Measurements from ENCODE around the gene PCYT2.

PCYT2 gene

DNA sequence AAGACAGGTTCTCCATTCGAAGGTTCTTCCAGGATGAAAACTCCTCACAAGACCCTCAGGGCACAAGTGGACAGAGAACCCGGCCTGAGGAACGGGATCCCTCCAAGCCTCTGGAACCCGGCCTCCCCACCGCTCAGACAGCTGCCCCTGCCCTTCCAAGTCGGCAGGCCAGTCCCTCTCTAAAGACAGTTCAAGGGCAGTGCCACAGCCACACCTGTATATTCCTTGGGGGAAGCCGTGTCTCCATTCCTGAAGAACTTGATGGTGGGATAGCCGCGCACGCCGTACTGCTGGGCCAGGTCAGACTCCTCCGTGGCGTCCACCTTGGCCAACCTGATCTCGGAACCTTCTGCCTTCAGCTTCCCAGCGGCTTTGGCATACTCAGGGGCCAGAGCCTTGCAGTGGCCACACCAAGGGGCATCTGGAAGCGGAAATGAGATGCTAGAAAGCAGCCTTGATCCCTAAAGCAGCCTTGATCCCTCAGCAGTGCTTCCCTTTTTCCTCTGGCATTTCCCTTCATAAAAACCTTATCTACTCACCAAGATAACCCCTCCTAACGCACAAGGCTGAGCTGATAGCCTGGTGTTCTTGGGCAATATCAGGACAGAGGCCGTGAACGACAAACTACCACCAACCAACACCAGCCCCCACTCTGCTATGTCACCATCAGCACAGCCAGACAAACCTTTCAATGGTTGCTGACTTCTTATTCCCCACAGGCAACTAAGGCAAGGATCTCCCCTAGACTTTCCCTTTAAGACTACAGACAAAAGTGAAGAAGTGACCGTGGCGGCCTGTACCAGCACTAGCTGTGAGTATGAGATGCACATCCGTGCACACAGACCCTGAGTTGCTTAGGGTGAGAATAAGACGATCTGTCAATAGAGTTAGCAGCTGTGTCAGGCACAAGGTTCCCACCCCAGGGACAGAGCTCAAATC, 52.0 kb downstream of the PCYT2 start:
- DNase-seq (ENCODE audit: low spot score): no peak

DNA sequence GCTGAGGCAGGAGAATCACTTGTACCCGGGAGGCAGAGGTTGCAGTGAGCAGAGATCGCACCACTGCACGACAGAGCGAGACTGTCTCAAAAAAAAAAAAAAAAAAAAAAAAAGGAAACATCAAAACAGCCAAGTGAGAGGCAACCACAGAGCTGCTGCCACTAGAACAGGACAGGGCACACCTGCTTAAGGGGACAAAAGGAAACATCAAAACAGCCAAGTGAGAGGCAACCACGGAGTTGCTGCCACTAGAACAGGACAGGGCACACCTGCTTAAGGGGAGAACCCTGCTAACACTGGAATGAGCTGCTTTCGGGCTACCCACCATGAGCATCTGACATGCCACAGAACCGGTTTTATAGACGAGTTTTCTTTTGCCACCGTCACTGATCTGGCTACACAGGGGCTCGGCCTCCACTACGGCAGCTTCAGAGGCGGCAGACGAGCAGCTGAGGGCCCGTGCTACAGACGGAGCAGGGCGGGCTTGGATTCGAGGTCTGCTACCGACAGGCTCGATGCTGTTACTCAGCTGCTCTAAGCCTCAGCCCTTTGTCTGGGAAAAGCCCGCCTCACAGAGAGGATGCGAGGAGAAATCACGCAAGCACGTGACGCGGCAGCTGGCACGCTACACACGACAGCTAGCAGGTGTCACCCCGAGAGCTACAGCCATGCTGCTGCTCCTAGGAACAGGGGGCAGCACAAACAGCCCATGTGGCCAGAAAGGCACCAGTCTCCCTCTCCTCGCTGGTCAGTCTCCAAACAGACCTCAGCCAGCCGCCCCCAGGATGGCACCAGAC, 52.8 kb downstream of the PCYT2 start:
- DNase-seq (ENCODE audit: low spot score): no peak

DNA sequence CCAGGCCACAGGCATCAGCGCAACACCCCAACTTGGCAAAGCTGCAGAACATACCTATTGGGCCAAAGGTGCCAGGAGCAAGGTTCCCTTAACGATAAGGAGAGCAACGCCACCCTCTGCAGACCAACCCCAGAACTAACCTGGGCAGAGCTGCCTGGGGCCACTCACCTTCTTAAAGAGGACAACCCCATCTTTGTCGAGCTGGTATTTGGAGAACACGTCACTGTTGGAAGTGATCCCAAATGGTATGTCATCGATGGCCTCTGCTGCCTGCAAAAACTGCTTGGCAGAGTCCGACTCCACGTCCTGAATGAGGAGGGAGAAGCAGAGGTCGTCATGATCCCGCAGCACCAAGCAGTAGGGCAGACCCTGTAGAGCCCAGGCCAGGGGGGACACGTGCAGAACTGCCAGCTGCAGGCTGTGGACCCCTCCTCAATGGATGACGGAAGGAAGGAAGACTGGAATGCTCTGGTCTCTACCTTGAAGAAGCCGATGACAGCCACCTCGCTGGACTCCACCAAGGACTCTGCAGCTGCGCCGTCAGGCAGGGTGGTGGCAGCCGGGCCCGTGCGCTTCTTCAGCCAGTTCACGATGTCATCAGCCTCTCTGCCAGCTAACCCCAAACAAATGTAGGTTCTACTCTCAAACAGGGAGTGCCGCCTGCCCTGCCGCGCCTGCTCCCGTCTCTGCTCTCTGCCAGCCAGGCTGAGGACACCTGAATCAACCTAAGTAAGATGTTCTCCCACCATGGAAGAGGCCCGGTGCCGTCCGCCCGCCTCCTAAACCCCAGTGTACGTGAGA, 56.0 kb downstream of the PCYT2 start:
- no peak for DNase-seq (ENCODE audit: low spot score)

DNA sequence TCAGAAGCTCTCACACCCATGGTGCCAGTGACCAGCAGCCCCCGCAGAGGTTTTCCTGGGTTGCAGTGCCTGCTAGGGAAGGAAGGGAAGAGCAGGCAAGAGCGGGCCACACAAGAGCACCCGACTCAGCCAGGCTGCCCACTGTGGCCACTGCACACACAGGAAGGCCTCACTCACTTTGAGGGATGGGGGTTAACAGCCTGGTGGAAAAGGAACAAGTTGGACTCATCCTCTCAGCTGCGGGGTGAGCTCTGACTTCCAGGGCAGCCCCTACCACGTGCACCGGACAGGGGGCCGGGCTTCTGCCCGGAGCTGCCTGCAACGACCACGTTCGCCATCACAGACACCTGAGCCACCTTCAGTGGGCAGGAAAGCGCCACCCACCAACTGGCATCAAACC, 59.0 kb downstream of the PCYT2 start:
- DNase-seq (ENCODE audit: low spot score): no peak

DNA sequence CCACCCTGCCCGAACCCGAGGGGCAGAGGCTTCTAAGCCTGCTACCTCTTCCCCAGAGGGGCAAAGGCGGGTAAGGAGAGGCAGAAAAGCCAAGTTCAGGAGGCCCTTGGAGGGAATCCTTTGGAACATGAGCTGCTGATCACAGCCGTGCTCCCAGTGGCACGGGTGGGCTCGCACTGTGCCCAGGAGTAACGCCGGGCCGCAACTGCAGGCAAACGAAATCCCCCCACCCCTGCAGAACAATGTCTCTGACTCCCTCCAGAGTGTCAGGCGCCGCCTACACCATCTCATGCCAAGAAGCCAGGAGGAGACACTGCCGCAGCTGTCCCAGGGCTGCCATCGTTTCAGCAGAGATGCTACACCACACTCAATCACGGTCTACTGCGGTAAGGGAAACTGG, 59.8 kb downstream of the PCYT2 start:
- DNase-seq (ENCODE audit: low spot score): no peak

Data from SK-N-DZ (cell line).